Caco-2 (cell line): ENCODE results near the gene ANKRD13A. TPM values are rescaled to one million over a fixed set of nuclear protein-coding genes. Genes with fewer than 3 reads are reported as not detected.

Experiments used
- BruUV-seq: library from RNA; stranded (reverse); fragments of 400-500 nt; replicated peaks from 2 replicates; lab custom pipeline; 2021; lab: Mats Ljungman, UMichigan
- CTCF ChIA-PET: fragments of 300-600 bp; sonication (Branson Sonifier 250); formaldehyde crosslinking; loops from one replicate; lab custom pipeline; 2022; ENCODE audit warnings: antibody characterized with exemption; lab: Charles Lee
- POLR2A ChIA-PET: fragments of 300-600 bp; sonication (Branson Sonifier 250); formaldehyde crosslinking; loops from one replicate; lab custom pipeline; 2022; ENCODE audit warnings: antibody characterized with exemption; lab: Charles Lee
- DNase-seq, 2 experiments: peaks; one replicate each; pipeline versions ENCODE4 v3.0.0 to v3.0.0-alpha.2; 2020 to 2022
- H3K27me3 ChIP-seq: replicated peaks from 2 replicates; pipeline ENCODE4 v1.6.0; 2011; ENCODE audit warnings: low read length; ENCODE audit not compliant: control insufficient read depth, insufficient read depth
- H3K36me3 ChIP-seq: 2 replicates; pipeline ENCODE4 v1.5.1; 2011; ENCODE audit warnings: low read length; ENCODE audit not compliant: control insufficient read depth, insufficient read depth
- H3K4me1 ChIP-seq: fragments of 250-450 bp; sonication (Bioruptor Pico); 2 replicates; pipeline ENCODE4 v1.5.1; 2020; ENCODE audit warnings: mild to moderate bottlenecking
- H3K4me3 ChIP-seq: 2 replicates; pipeline ENCODE4 v1.5.1; 2011; ENCODE audit warnings: low read depth, mild to moderate bottlenecking, control low read depth, low read length
- H3K9me3 ChIP-seq: fragments of 250-450 bp; sonication (Bioruptor Pico); 2 replicates; pipeline ENCODE4 v1.5.1; 2020; ENCODE audit warnings: mild to moderate bottlenecking, moderate library complexity
- H3K27ac Mint-ChIP-seq: one replicate; pipeline ENCODE4 v1.8.0; 2022; ENCODE audit warnings: mixed read lengths; ENCODE audit not compliant: unreplicated experiment
- H3K27me3 Mint-ChIP-seq: one replicate; pipeline ENCODE4 v1.8.0; 2022; ENCODE audit warnings: mixed read lengths; ENCODE audit not compliant: insufficient read depth, unreplicated experiment
- H3K36me3 Mint-ChIP-seq: one replicate; pipeline ENCODE4 v1.8.0; 2022; ENCODE audit warnings: mild to moderate bottlenecking, mixed read lengths; ENCODE audit not compliant: insufficient read depth, unreplicated experiment
- H3K4me1 Mint-ChIP-seq: one replicate; pipeline ENCODE4 v1.8.0; 2022; ENCODE audit warnings: low read depth, mixed read lengths; ENCODE audit not compliant: unreplicated experiment
- H3K4me3 Mint-ChIP-seq: one replicate; pipeline ENCODE4 v1.8.0; 2022; ENCODE audit warnings: mild to moderate bottlenecking, moderate library complexity, mixed read lengths; ENCODE audit not compliant: unreplicated experiment
- H3K9me3 Mint-ChIP-seq: one replicate; pipeline ENCODE4 v1.8.0; 2022; ENCODE audit warnings: mixed read lengths; ENCODE audit not compliant: unreplicated experiment
- CTCF ChIP-seq, 2 experiments: fragments of 200-600 bp in 1 of 2; IDR thresholded peaks; 1 replicate in 1 of 2; 2 replicates in 1 of 2; pipeline versions ENCODE4 v1.5.1 to v1.8.0; 2011 to 2022; ENCODE audit warnings: antibody characterized with exemption in 1 of 2, control low read depth in 1 of 2, inconsistent platforms in 1 of 2, low read depth in 1 of 2, low read length in 1 of 2, mild to moderate bottlenecking in 1 of 2, moderate library complexity in 1 of 2; ENCODE audit not compliant: insufficient read depth in 1 of 2, severe bottlenecking in 1 of 2, unreplicated experiment in 1 of 2
- intact Hi-C: fragments of 100-400 bp; cut with micrococcal nuclease; formaldehyde crosslinking; loops from one replicate; pipeline ENCODE4 v1.10.0; 2022; ENCODE audit not compliant: unreplicated experiment
- total RNA-seq: library from RNA; stranded (reverse); gene quantifications from 2 replicates; pipeline ENCODE4 v1.2.3, GENCODE V29; 2022

ANKRD13A gene
- total RNA-seq, 1 experiment from 2014 or later: 42.2 TPM

GRCh38 chr12:109972821-109973220 is 26.4 kb upstream of the ANKRD13A start:
- H3K27me3 Mint-ChIP-seq: no peaks in the 10 kb centered on the region
- H3K9me3 Mint-ChIP-seq: no peaks in the 10 kb centered on the region
- no peaks in the 10 kb centered on the region for H3K4me1 Mint-ChIP-seq
- no peak overlapping the region for H3K4me3 Mint-ChIP-seq
- Histone ChIP-seq H3K36me3 (no peaks in the 10 kb centered on the region), H3K4me3 (no peak overlapping the region), H3K27me3 (no peaks in the 10 kb centered on the region), H3K4me1 (no peaks in the 10 kb centered on the region), H3K9me3 (no peaks in the 10 kb centered on the region)
- no TSS peak for BruUV-seq
- no peak for DNase-seq
- no peak overlapping the region for H3K27ac Mint-ChIP-seq
- POLR2A ChIA-PET: no interaction called here
- no peak for TF ChIP-seq CTCF (IDR thresholded peaks at IDR 0.05; ENCODE audit: insufficient read depth in 1 of 2, low read depth in 1 of 2, low read length in 1 of 2, severe bottlenecking in 1 of 2, unreplicated experiment in 1 of 2)
- intact Hi-C loops: no loop called here
- CTCF ChIA-PET: no interaction called here
- H3K36me3 Mint-ChIP-seq: peaks cover 26% of the 10 kb centered on the region

GRCh38 chr12:109981311-109981710 is 17.9 kb upstream of the ANKRD13A start:
- H3K27ac Mint-ChIP-seq: no peak overlapping the region
- no peak for DNase-seq
- Histone ChIP-seq H3K4me1 (no peaks in the 10 kb centered on the region), H3K4me3 (no peak overlapping the region), H3K36me3 (no peaks in the 10 kb centered on the region), H3K27me3 (no peaks in the 10 kb centered on the region), H3K9me3 (no peaks in the 10 kb centered on the region)
- intact Hi-C loops: no loop called here
- no peaks in the 10 kb centered on the region for H3K27me3 Mint-ChIP-seq
- TF ChIP-seq CTCF (IDR thresholded peaks at IDR 0.05; ENCODE audit: insufficient read depth in 1 of 2, low read depth in 1 of 2, low read length in 1 of 2, severe bottlenecking in 1 of 2, unreplicated experiment in 1 of 2): no peak
- no TSS peak for BruUV-seq
- H3K36me3 Mint-ChIP-seq: peaks cover 72% of the 10 kb centered on the region
- CTCF ChIA-PET: no interaction called here
- POLR2A ChIA-PET: no interaction called here
- no peaks in the 10 kb centered on the region for H3K9me3 Mint-ChIP-seq
- no peak overlapping the region for H3K4me3 Mint-ChIP-seq
- H3K4me1 Mint-ChIP-seq: no peaks in the 10 kb centered on the region

GRCh38 chr12:109982210-109982609 is 17.0 kb upstream of the ANKRD13A start:
- H3K9me3 Mint-ChIP-seq: no peaks in the 10 kb centered on the region
- Histone ChIP-seq H3K36me3 (no peaks in the 10 kb centered on the region), H3K4me1 (no peaks in the 10 kb centered on the region), H3K27me3 (no peaks in the 10 kb centered on the region), H3K4me3 (no peak overlapping the region), H3K9me3 (no peaks in the 10 kb centered on the region)
- ChIA-PET POLR2A (no interaction called here), CTCF (no interaction called here)
- H3K27me3 Mint-ChIP-seq: no peaks in the 10 kb centered on the region
- H3K4me1 Mint-ChIP-seq: no peaks in the 10 kb centered on the region
- no peak overlapping the region for H3K4me3 Mint-ChIP-seq
- no TSS peak for BruUV-seq
- peaks cover 74% of the 10 kb centered on the region for H3K36me3 Mint-ChIP-seq
- no peak overlapping the region for H3K27ac Mint-ChIP-seq
- intact Hi-C loops: no loop called here
- no peak for DNase-seq
- TF ChIP-seq CTCF (IDR thresholded peaks at IDR 0.05; ENCODE audit: insufficient read depth in 1 of 2, low read depth in 1 of 2, low read length in 1 of 2, severe bottlenecking in 1 of 2, unreplicated experiment in 1 of 2): no peak
